Activated T-cell treated with anti-CD3 and anti-CD28 coated beads, Interleukin-2, amount 50 U/mL, for 72 hours (primary cell): ENCODE results near the gene GAS7. TPM values are rescaled to one million over a fixed set of nuclear protein-coding genes. Genes with fewer than 3 reads are reported as not detected.
A peak's percentile ranks its signal among the peaks of the same experiment; 100 is the strongest.

Source experiments
- ATAC-seq, 2 donors: fragments of 150-1000 bp; cut with Tn5 transposase; replicated peaks in 1 of 2; 2 replicates each; pipeline ENCODE4 v1.10.0; 2021; ENCODE audit warnings: moderate library complexity in 2 of 2, mild to moderate bottlenecking in 1 of 2
- DNase-seq, 2 donors: peaks; one replicate each; pipeline ENCODE4 v3.0.0; 2021 to 2022; ENCODE audit warnings: mixed read lengths in 1 of 2
- H3K27ac Mint-ChIP-seq: one replicate; pipeline ENCODE4 v1.8.0; 2022; ENCODE audit warnings: mild to moderate bottlenecking, moderate library complexity, mixed read lengths
- H3K27me3 Mint-ChIP-seq: one replicate; pipeline ENCODE4 v1.8.0; 2022; ENCODE audit warnings: low read depth, mixed read lengths
- H3K36me3 Mint-ChIP-seq, 2 donors: one replicate each; pipeline ENCODE4 v1.8.0; 2022; ENCODE audit warnings: mixed read lengths in 2 of 2, mild to moderate bottlenecking in 1 of 2; ENCODE audit not compliant: insufficient read depth in 2 of 2
- H3K4me1 Mint-ChIP-seq: one replicate; pipeline ENCODE4 v1.8.0; 2022; ENCODE audit warnings: low read depth, mixed read lengths
- H3K4me3 Mint-ChIP-seq, 2 donors: one replicate each; pipeline ENCODE4 v1.8.0; 2022; ENCODE audit warnings: mild to moderate bottlenecking in 2 of 2, mixed read lengths in 2 of 2, moderate library complexity in 2 of 2
- H3K9me3 Mint-ChIP-seq, 2 donors: one replicate each; pipeline ENCODE4 v1.8.0; 2022; ENCODE audit warnings: mixed read lengths in 2 of 2
- total RNA-seq, 2 donors: library from RNA; stranded (reverse); gene quantifications; one replicate each; pipeline ENCODE4 v1.2.3, GENCODE V29; 2022

The GAS7 gene
- total RNA-seq, 2 donors from 2014 or later: 0.72 to 1.3 TPM

DNA sequence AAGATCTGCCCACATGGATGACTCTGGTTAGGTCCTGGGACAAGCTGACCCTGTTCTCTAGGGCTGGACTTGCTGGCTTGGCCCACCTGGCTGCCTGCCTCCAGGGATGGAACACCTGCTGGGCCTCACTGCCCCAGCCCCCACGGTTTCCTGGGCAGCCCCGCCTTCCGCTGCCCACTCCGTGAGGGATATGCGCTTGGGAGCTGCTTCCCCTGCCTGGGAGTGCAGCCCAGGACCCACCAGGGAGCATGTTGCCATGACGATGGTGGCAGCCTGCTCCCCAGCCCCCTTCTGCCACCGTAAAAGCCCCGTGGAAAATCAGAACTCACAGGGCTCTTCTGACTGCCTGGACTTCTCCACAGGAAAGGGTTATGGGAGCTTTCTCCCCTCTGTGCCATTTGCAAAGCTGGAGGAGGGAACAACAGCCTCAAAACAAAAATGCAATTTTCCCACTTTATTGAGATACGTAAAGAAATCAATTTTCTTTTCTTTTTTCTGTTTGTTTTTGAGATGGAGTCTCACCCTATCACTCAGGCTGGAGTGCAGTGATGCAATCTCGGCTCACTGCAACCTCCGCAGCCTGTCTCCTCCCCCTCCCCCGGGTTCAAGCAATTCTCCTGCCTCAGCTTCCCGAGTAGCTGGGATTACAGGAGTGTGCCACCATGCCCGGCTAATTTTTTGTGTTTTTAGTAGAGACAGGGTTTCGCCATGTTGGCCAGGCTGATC lies 18.0 kb upstream of the GAS7 start:
- H3K27me3 Mint-ChIP-seq: no peaks in the 10 kb centered on the region
- no peak overlapping the region for H3K27ac Mint-ChIP-seq
- H3K9me3 Mint-ChIP-seq: peaks cover 3 to 9% of the 10 kb centered on the region in 2 donors
- DNase-seq: no peak
- H3K4me3 Mint-ChIP-seq: no peak overlapping the region
- no peak for ATAC-seq
- peaks cover 0 to 7% of the 10 kb centered on the region in 2 donors for H3K36me3 Mint-ChIP-seq
- H3K4me1 Mint-ChIP-seq: no peaks in the 10 kb centered on the region

DNA sequence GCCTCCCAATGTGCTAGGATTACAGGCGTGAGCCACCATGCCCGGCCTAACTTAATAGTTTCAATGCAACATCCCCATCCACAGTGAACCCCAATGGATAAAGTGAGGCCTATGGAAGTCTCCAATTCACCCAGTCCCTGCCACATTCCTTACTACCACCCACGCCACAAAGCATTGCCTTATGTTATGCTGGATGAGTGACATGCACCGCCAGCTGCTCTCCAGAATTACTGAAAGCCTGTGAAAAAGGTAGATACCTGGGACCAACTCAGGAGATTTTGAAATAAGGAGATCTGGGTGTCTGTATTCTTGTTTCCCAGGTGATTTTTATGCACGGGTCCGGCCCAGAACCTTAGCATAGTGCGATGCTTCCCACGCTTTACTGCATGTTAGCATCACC lies 16.9 kb upstream of the GAS7 start:
- no peak for DNase-seq
- Mint-ChIP-seq H3K4me1 (no peaks in the 10 kb centered on the region), H3K36me3 (peaks cover 0 to 7% of the 10 kb centered on the region in 2 donors), H3K4me3 (no peak overlapping the region), H3K27ac (no peak overlapping the region), H3K9me3 (peaks cover 3 to 9% of the 10 kb centered on the region in 2 donors), H3K27me3 (no peaks in the 10 kb centered on the region)
- ATAC-seq: no peak

DNA sequence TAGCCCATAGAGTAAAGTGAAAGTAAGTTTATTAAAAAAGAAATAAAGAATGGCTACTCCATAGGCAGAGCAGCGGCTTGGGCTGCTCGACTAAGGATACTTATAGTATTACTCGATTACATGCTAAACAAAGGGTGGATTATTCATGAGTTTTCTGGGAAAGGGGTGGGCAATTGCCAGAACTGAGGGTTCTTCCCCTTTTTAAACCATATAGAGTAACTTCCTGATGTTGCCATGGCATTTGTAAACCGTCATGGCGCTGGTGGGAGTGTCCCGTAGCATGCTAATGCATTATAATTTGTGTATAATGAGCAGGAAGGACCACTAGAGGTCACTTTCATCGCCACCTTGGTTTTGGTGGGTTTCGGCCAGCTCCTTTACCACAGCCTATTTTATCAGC lies 13.3 kb upstream of the GAS7 start:
- ATAC-seq: no peak
- Mint-ChIP-seq H3K27me3 (no peaks in the 10 kb centered on the region), H3K36me3 (no peaks in the 10 kb centered on the region), H3K4me3 (no peak overlapping the region), H3K27ac (no peak overlapping the region), H3K4me1 (no peaks in the 10 kb centered on the region), H3K9me3 (peaks cover 0 to 1% of the 10 kb centered on the region in 2 donors)
- no peak for DNase-seq

DNA sequence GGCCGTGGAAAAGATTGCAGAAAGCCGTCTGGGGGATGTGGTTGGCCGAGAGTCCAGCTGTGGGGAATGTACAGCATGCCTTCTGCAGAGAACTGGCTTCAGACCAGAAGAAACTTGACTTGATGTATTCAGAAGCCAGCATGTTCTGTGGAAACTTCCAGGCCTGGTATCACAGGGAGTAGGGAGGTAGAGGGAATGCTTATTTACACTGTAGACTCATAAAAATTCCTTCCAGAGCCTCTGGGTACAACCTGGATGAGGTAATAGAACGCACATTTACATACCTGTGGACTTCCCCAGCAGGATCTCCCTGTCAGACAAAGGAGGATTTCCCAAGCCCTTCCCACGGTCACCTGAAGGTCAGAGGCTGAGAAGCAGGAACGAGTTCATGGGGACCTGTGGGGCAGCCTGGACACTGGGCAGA lies 11.8 kb upstream of the GAS7 start:
- Mint-ChIP-seq H3K27ac (no peak overlapping the region), H3K36me3 (peaks cover 2 to 3% of the 10 kb centered on the region in 2 donors), H3K4me1 (no peaks in the 10 kb centered on the region), H3K9me3 (peaks cover 2 to 4% of the 10 kb centered on the region in 2 donors), H3K4me3 (no peak overlapping the region), H3K27me3 (no peaks in the 10 kb centered on the region)
- no peak for DNase-seq
- ATAC-seq: no peak

GRCh38 chr17:10208604-10209193 lies 10.3 kb upstream of the GAS7 start:
- H3K27me3 Mint-ChIP-seq: no peaks in the 10 kb centered on the region
- DNase-seq: no peak
- H3K4me1 Mint-ChIP-seq: no peaks in the 10 kb centered on the region
- H3K36me3 Mint-ChIP-seq: peaks cover 3 to 4% of the 10 kb centered on the region in 2 donors
- H3K27ac Mint-ChIP-seq: peak overlapping the region; percentile 39
- no peak overlapping the region for H3K4me3 Mint-ChIP-seq
- peaks cover 3 to 4% of the 10 kb centered on the region in 2 donors for H3K9me3 Mint-ChIP-seq
- no peak for ATAC-seq

DNA sequence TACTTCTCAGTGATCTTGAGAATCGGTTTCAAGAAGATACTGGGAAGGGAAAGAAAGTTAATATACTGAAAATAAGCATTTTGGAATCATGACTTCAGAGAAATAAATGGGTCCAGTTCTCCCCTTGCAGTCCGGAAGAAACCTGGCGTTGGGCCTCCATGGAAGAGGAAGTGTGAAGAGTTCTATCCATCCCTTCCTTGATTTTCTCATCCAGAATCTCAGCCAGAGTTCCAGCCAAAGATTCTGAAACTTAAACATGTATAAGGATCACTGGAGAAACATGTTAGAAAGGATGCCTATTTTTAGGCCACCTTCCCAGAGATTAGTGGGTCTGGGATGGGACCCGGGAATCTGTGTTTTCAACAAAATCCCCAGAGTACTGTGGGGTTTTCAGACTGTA lies 8.7 kb upstream of the GAS7 start:
- H3K27ac Mint-ChIP-seq: no peak overlapping the region
- DNase-seq (no peak), ATAC-seq (no peak)
- H3K4me1 Mint-ChIP-seq: no peaks in the 10 kb centered on the region
- peaks cover 3 to 4% of the 10 kb centered on the region in 2 donors for H3K36me3 Mint-ChIP-seq
- H3K9me3 Mint-ChIP-seq: peaks cover 4 to 5% of the 10 kb centered on the region in 2 donors
- H3K27me3 Mint-ChIP-seq: no peaks in the 10 kb centered on the region
- H3K4me3 Mint-ChIP-seq: no peak overlapping the region

DNA sequence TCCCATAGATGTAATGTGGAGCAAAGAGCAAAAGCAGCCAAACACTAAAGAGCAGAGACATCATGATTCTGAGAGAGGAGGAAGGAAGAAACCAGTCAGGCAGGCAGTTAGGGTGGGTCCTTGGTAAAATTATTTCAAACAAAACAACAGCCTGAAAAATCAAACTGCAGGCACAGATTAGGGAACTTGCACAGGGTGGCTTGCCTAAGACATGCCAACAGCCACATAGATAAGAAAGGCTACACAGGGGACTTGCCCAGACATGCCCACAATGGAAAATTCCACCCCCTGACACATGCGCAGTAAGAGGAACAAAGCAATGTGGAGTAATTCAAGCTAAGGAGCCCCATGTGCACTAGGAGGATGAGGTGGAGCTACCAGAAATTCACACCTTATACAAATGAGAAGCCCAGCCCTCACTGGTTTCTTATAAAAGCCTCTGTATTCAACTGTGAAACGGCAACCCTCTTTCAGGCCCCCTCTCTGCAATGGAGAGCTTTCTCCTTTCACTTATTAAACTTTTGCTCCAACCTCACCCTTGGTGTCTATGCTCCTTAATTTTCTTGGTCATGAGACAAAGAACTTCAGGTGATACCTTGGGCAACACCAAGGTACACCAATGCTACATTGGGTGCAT lies 7.3 kb upstream of the GAS7 start:
- Mint-ChIP-seq H3K4me1 (no peaks in the 10 kb centered on the region), H3K4me3 (no peak overlapping the region), H3K27me3 (peaks cover 6% of the 10 kb centered on the region), H3K27ac (no peak overlapping the region), H3K36me3 (peaks cover 3 to 4% of the 10 kb centered on the region in 2 donors), H3K9me3 (peaks cover 4 to 5% of the 10 kb centered on the region in 2 donors)
- DNase-seq (peak in 1 of 2 donors; percentile 7), ATAC-seq (no peak)

DNA sequence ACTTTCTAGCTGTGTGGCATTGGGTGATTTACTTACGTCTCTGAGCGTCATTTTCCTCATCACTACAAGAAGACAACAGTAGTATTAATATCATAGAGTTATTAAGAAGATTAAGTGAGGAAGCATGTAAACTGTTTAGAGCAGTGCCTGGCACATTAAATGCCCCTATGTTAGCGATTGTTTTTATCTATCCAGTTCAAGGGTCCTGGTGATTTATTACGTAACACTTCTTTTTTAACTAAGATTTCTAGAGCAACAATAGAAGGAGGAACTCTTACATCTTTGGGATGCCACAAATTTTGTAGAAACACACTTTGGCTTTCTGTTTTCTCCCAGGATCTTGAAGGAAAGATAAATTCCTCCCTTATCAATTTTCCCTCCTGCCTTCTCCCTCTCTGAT lies 3.3 kb upstream of the GAS7 start:
- no peaks in the 10 kb centered on the region for H3K4me1 Mint-ChIP-seq
- DNase-seq (no peak), ATAC-seq (no peak)
- no peak overlapping the region for H3K27ac Mint-ChIP-seq
- peaks cover 27% of the 10 kb centered on the region for H3K27me3 Mint-ChIP-seq
- peaks cover 3 to 5% of the 10 kb centered on the region in 2 donors for H3K9me3 Mint-ChIP-seq
- H3K36me3 Mint-ChIP-seq: peaks cover 4 to 7% of the 10 kb centered on the region in 2 donors
- no peak overlapping the region for H3K4me3 Mint-ChIP-seq

GRCh38 chr17:10200645-10201044 lies 2.2 kb upstream of the GAS7 start:
- H3K27me3 Mint-ChIP-seq: peaks cover 35% of the 10 kb centered on the region
- DNase-seq (no peak), ATAC-seq (no peak)
- H3K27ac Mint-ChIP-seq: no peak overlapping the region
- no peak overlapping the region for H3K4me3 Mint-ChIP-seq
- H3K4me1 Mint-ChIP-seq: no peaks in the 10 kb centered on the region
- peaks cover 4 to 7% of the 10 kb centered on the region in 2 donors for H3K36me3 Mint-ChIP-seq
- peaks cover 3 to 5% of the 10 kb centered on the region in 2 donors for H3K9me3 Mint-ChIP-seq

GRCh38 chr17:10200016-10200415 lies 1.6 kb upstream of the GAS7 start:
- Mint-ChIP-seq H3K4me1 (no peaks in the 10 kb centered on the region), H3K27ac (no peak overlapping the region), H3K36me3 (peaks cover 2 to 5% of the 10 kb centered on the region in 2 donors), H3K4me3 (peak overlapping the region; percentile 33 to 60), H3K27me3 (peaks cover 35% of the 10 kb centered on the region), H3K9me3 (peaks cover 0 to 5% of the 10 kb centered on the region in 2 donors)
- DNase-seq: no peak
- ATAC-seq: no peak

- peaks cover 35% of the 10 kb centered on the region for H3K27me3 Mint-ChIP-seq
- H3K27ac Mint-ChIP-seq: no peak overlapping the region
- peaks cover 7 to 17% of the 10 kb centered on the region in 2 donors for H3K36me3 Mint-ChIP-seq
- peak overlapping the region; percentile 32 to 54 for H3K4me3 Mint-ChIP-seq
- DNase-seq: peak; percentile 2 to 6
- peak in 1 of 2 donors; percentile 20 for ATAC-seq
- H3K9me3 Mint-ChIP-seq: peaks cover 10 to 14% of the 10 kb centered on the region in 2 donors
- no peaks in the 10 kb centered on the region for H3K4me1 Mint-ChIP-seq
Measured at GRCh38 chr17:10197721-10198508, 491 bp downstream of the GAS7 start.

- H3K9me3 Mint-ChIP-seq: peaks cover 10 to 14% of the 10 kb centered on the region in 2 donors
- no peak for ATAC-seq
Measured at GRCh38 chr17:10197362-10197720, 1.1 kb downstream of the GAS7 start.

DNA sequence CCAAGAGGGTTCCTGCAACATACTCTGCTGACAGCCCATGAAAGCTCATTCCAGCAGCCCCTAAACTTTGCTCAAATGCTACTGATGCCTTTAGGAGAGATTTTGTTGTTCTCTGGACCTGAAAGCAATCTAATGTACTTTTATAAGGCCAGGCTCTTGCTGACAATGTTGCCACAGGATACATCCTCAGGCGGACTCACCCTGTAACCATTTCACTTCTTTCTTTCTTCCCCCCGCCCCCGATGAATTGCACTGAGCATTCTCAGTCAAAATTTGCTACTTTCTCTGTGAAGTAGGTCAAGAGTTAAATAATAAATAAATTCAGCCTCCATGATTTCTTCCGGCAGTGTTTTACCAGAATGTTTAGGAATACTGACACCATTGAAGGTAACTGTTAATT lies 1.5 kb downstream of the GAS7 start:
- no peak for ATAC-seq
- peaks cover 35% of the 10 kb centered on the region for H3K27me3 Mint-ChIP-seq
- peaks cover 7 to 17% of the 10 kb centered on the region in 2 donors for H3K36me3 Mint-ChIP-seq
- no peak overlapping the region for H3K4me3 Mint-ChIP-seq
- no peak for DNase-seq
- H3K27ac Mint-ChIP-seq: no peak overlapping the region
- peaks cover 10 to 16% of the 10 kb centered on the region in 2 donors for H3K9me3 Mint-ChIP-seq
- no peaks in the 10 kb centered on the region for H3K4me1 Mint-ChIP-seq

More at GRCh38 chr17:10197362-10197720, 1.1 kb downstream of the GAS7 start:
- Mint-ChIP-seq H3K4me3 (peak overlapping the region in 1 of 2 donors; percentile 6), H3K4me1 (no peaks in the 10 kb centered on the region), H3K27ac (no peak overlapping the region), H3K27me3 (peaks cover 35% of the 10 kb centered on the region), H3K36me3 (peaks cover 7 to 17% of the 10 kb centered on the region in 2 donors)
- DNase-seq: no peak
